Amygdala (tissue), 56 donors: Measurements from ENCODE around the gene TBCD.
A peak's percentile ranks its signal among the peaks of the same experiment; 100 is the strongest.

Experiments used
- DNase-seq, 56 donors: peaks; one replicate each; lab custom pipeline; 2025; lab: John Stamatoyannopoulos, UW

Gene TBCD

GRCh38 chr17:82892899-82893565 is 141.2 kb downstream of the TBCD start:
- DNase-seq, result peak in 3 of 56 donors; percentile 16 to 38 (median 18)

GRCh38 chr17:82893779-82894178 is 141.9 kb downstream of the TBCD start:
- no peak for DNase-seq

GRCh38 chr17:82894389-82894788 is 142.5 kb downstream of the TBCD start:
- no peak for DNase-seq

GRCh38 chr17:82895087-82895486 is 143.2 kb downstream of the TBCD start:
- no peak for DNase-seq

GRCh38 chr17:82896071-82897000 is 144.5 kb downstream of the TBCD start:
- DNase-seq, result no peak

- DNase-seq, result no peak
These were observed 145.8 kb downstream of the TBCD start for GRCh38 chr17:82897514-82898249.

- DNase-seq, result no peak
These were observed 147.2 kb downstream of the TBCD start for GRCh38 chr17:82898976-82899514.

GRCh38 chr17:82899941-82900340 is 148.1 kb downstream of the TBCD start:
- DNase-seq, result no peak

- DNase-seq, result no peak
These were observed 148.9 kb downstream of the TBCD start for GRCh38 chr17:82900741-82901140.

- no peak for DNase-seq
These were observed 149.5 kb downstream of the TBCD start for GRCh38 chr17:82901356-82901755.

GRCh38 chr17:82901856-82902255 is 150.0 kb downstream of the TBCD start:
- no peak for DNase-seq

- DNase-seq, result no peak
These were observed 151.4 kb downstream of the TBCD start for GRCh38 chr17:82902972-82903874.

GRCh38 chr17:82905130-82905529 is 153.3 kb downstream of the TBCD start:
- no peak for DNase-seq

- no peak for DNase-seq
These were observed 156.1 kb downstream of the TBCD start for GRCh38 chr17:82907797-82908542.

GRCh38 chr17:82908543-82909160 is 156.8 kb downstream of the TBCD start:
- DNase-seq, result no peak

- no peak for DNase-seq
These were observed 157.5 kb downstream of the TBCD start for GRCh38 chr17:82909322-82909904.

GRCh38 chr17:82910041-82910481 is 158.2 kb downstream of the TBCD start:
- no peak for DNase-seq

- DNase-seq, result no peak
These were observed 158.9 kb downstream of the TBCD start for GRCh38 chr17:82910770-82911169.
